Activated CD8-positive, alpha-beta T cell treated with anti-CD3 and anti-CD28 coated beads for 36 hours (primary cell): ENCODE data around the gene ARHGAP25. TPM values are rescaled to one million over a fixed set of nuclear protein-coding genes. Genes with fewer than 3 reads are reported as not detected.

Experiments
- ATAC-seq: fragments of 200-7000 bp; cut with Tn5 transposase; one replicate; pipeline ENCODE4 v1.10.0; 2021; ENCODE audit warnings: mild to moderate bottlenecking, moderate library complexity
- CTCF ChIA-PET: fragments of 350-600 bp; sonication (Branson Sonifier 250); formaldehyde crosslinking; loops from one replicate; lab custom pipeline; 2021; ENCODE audit warnings: antibody characterized with exemption; lab: Charles Lee
- POLR2A ChIA-PET: fragments of 350-600 bp; sonication (Branson Sonifier 250); formaldehyde crosslinking; loops from one replicate; lab custom pipeline; 2021; ENCODE audit warnings: antibody characterized with exemption; lab: Charles Lee
- DNase-seq: peaks from one replicate; pipeline ENCODE4 v3.0.0-alpha.2; 2020
- H3K27ac Mint-ChIP-seq: one replicate; pipeline ENCODE4 v1.8.0; 2021; ENCODE audit warnings: mild to moderate bottlenecking, mixed read lengths
- H3K27me3 Mint-ChIP-seq: one replicate; pipeline ENCODE4 v1.8.0; 2021; ENCODE audit warnings: mixed read lengths
- H3K36me3 Mint-ChIP-seq: one replicate; pipeline ENCODE4 v1.8.0; 2021; ENCODE audit warnings: low read depth, mixed read lengths
- H3K4me1 Mint-ChIP-seq: one replicate; pipeline ENCODE4 v1.8.0; 2021; ENCODE audit warnings: low read depth, mixed read lengths
- H3K4me3 Mint-ChIP-seq: one replicate; pipeline ENCODE4 v1.8.0; 2021; ENCODE audit warnings: mild to moderate bottlenecking, moderate library complexity, mixed read lengths
- H3K9me3 Mint-ChIP-seq: one replicate; pipeline ENCODE4 v1.8.0; 2021; ENCODE audit warnings: mixed read lengths
- intact Hi-C: fragments of 100-400 bp; cut with micrococcal nuclease; formaldehyde crosslinking; loops from one replicate; pipeline ENCODE4 v1.10.0; 2022
- total RNA-seq, 2 experiments: library from RNA; stranded (reverse); gene quantifications; one replicate each; pipeline ENCODE4 v1.2.3, GENCODE V29; 2021
- TF ChIP-seq, protein P1 (sequence below): fragments of 200-600 bp; IDR thresholded peaks from one replicate; pipeline ENCODE4 v1.8.0; 2022; ENCODE audit warnings: antibody characterized with exemption, mild to moderate bottlenecking

The ARHGAP25 gene
- total RNA-seq, 2 experiments from 2014 or later: 59.3 to 61.5 TPM

DNA sequence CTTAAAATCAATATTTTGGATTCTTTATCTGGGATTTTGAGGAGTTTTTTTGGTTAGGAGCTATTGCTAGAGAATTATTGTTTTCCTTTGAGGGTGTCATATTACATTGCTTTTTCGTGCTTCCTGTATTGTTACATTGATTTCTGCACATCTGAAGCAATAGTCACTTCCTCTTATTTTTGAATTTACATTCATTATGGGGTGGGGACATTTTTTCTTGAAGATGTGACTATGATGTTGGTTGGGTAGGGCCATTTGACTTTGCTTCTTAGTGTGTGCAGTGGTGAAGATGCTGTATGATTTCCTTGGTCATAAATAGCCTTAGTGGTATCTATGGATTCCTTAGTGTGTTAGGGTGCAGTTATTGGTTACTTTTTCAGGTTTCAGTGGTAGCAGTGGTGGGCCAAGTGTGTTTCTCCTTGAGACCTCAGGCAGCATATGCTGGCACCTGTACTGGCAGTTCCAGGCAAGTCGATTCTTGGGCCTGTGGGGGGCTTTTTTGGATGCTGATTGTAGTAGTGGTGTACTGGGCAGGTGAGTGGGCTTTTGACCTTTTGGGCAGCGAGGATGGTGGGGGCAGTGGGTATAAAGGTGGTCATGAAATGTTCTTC, 61.8 kb downstream of the ARHGAP25 start:
- peaks cover 85% of the 10 kb centered on the region for H3K36me3 Mint-ChIP-seq
- H3K9me3 Mint-ChIP-seq: peaks cover 3% of the 10 kb centered on the region
- H3K4me1 Mint-ChIP-seq: peaks cover 77% of the 10 kb centered on the region
- no peaks in the 10 kb centered on the region for H3K27me3 Mint-ChIP-seq
- POLR2A ChIA-PET: interaction anchor here (0.6 kb wide), 1 partner anchor 23 kb away, joined by 3 read pairs; no protein-coding TSS in a partner anchor
- intact Hi-C loops: no loop called here
- CTCF ChIA-PET: interaction anchor here (1.1 kb wide), 1 partner anchor 44 kb away, joined by 4 read pairs; no protein-coding TSS in a partner anchor
- H3K4me3 Mint-ChIP-seq: peak overlapping the region; percentile 14
- H3K27ac Mint-ChIP-seq: peak overlapping the region; percentile 89
- TF ChIP-seq, protein P1, sequence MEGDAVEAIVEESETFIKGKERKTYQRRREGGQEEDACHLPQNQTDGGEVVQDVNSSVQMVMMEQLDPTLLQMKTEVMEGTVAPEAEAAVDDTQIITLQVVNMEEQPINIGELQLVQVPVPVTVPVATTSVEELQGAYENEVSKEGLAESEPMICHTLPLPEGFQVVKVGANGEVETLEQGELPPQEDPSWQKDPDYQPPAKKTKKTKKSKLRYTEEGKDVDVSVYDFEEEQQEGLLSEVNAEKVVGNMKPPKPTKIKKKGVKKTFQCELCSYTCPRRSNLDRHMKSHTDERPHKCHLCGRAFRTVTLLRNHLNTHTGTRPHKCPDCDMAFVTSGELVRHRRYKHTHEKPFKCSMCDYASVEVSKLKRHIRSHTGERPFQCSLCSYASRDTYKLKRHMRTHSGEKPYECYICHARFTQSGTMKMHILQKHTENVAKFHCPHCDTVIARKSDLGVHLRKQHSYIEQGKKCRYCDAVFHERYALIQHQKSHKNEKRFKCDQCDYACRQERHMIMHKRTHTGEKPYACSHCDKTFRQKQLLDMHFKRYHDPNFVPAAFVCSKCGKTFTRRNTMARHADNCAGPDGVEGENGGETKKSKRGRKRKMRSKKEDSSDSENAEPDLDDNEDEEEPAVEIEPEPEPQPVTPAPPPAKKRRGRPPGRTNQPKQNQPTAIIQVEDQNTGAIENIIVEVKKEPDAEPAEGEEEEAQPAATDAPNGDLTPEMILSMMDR: no peak
- ATAC-seq: peak; percentile 83
- peak; percentile 25 for DNase-seq

DNA sequence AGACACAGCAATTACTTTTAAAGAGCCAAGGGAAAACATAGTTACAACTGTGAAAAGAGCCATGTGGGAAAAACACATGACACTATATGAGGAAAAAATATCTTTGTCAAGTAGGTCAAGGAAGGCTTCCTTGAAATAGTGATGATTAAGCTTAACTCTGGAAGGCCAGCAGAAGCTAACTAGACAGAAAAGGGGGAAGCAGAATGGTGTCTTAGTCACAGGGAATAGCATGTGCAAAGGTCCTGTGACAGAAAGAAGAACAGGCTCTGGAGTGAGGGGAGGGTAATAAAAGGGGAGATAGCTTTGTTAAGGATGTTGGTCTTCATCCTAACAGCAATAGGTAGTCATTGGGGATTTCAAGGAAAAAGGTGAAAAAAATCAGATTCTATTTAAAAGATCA, 64.0 kb downstream of the ARHGAP25 start:
- H3K4me1 Mint-ChIP-seq: peaks cover 62% of the 10 kb centered on the region
- intact Hi-C loops: no loop called here
- no peak overlapping the region for H3K4me3 Mint-ChIP-seq
- POLR2A ChIA-PET: interaction anchor here (0.8 to 1.7 kb wide), 5 partner anchors 9 to 30 kb away, joined by 3 to 6 read pairs (median 3); no protein-coding TSS in a partner anchor
- DNase-seq: no peak
- CTCF ChIA-PET: interaction anchor here (0.6 to 1.2 kb wide), 2 partner anchors 16 to 40 kb away, joined by 3 to 4 read pairs; no protein-coding TSS in a partner anchor
- peaks cover 68% of the 10 kb centered on the region for H3K36me3 Mint-ChIP-seq
- TF ChIP-seq, protein P1: no peak
- H3K27me3 Mint-ChIP-seq: no peaks in the 10 kb centered on the region
- peak overlapping the region; percentile 71 for H3K27ac Mint-ChIP-seq
- peaks cover 3% of the 10 kb centered on the region for H3K9me3 Mint-ChIP-seq
- ATAC-seq: no peak

DNA sequence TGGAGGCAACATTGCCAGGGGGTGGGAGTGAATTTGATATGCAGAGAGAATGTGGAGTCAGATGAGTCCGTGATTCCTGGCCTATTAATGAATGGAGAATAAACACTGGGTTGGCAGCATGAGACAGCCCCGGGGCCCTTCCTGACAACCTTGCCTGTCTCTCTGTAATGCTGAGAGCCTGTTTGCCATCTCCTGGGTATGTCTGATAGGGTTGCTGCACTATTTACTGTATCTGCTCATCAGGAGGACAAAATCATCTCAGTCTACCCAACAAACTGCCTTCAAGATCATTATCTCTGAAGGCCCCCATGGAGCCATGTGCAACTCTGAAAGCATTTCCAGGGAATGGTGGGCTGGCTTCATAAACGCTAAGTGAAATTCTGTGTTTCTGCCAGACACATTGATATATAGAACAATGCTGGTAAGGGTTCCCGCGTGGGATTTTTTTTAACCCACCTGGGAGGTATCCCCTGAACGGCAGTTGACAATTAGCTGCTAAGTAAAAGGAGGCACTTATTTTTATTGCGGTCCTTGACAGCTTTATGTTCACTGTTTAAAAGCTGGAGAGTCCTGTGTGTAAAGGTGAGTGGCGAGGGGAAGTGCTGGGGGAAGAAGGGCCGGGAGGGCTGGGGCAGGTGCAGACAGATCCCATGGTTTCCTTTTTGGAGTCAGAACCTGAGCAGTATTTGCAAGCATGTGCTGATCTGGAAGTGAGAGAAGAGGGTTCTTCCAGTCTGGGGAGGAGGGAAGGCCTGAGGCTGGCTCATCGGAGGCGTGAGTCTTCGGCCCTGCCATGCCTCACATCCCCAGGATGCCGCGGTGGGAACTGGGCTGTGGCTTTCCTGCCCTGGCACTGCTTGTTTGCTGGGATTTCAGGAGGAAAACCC, 64.8 kb downstream of the ARHGAP25 start:
- CTCF ChIA-PET: interaction anchor here (1.2 kb wide), 1 partner anchor 40 kb away, joined by 4 read pairs; no protein-coding TSS in a partner anchor
- TF ChIP-seq, protein P1: no peak
- H3K4me1 Mint-ChIP-seq: peaks cover 54% of the 10 kb centered on the region
- POLR2A ChIA-PET: interaction anchor here (0.6 to 1.0 kb wide), 3 partner anchors 11 to 65 kb away, joined by 3 read pairs; no protein-coding TSS in a partner anchor
- no peak overlapping the region for H3K4me3 Mint-ChIP-seq
- H3K27ac Mint-ChIP-seq: peak overlapping the region; percentile 71
- H3K9me3 Mint-ChIP-seq: peaks cover 3% of the 10 kb centered on the region
- H3K27me3 Mint-ChIP-seq: no peaks in the 10 kb centered on the region
- peaks cover 64% of the 10 kb centered on the region for H3K36me3 Mint-ChIP-seq
- intact Hi-C loops: no loop called here
- no peak for DNase-seq
- no peak for ATAC-seq

DNA sequence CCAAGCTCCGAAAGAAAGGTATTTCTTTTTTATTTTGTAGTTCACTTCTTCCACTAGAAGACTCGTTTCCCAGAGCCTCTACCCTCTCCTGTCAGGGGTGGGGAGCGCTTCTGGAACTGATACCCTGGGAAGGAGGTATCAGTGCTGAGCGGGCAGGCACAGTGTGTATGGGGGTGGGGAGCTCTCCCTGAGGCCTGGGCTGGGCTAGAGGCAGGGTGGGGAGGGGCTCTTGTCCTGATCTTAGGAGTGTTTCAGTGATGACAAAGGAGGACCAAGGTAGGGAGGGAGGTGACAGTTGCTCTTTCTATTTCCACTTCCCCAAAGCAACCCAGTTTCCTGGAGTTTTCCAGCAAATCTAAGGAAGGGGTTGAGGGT, 65.4 kb downstream of the ARHGAP25 start:
- Mint-ChIP-seq H3K27me3 (no peaks in the 10 kb centered on the region), H3K4me3 (no peak overlapping the region), H3K27ac (peak overlapping the region; percentile 70), H3K9me3 (peaks cover 3% of the 10 kb centered on the region), H3K4me1 (peaks cover 48% of the 10 kb centered on the region), H3K36me3 (peaks cover 62% of the 10 kb centered on the region)
- POLR2A ChIA-PET: interaction anchor here (0.6 to 1.0 kb wide), 2 partner anchors 12 to 66 kb away, joined by 3 read pairs; no protein-coding TSS in a partner anchor
- CTCF ChIA-PET: interaction anchor here (0.8 kb wide), 1 partner anchor 48 kb away, joined by 3 read pairs; no protein-coding TSS in a partner anchor
- intact Hi-C loops: no loop called here
- TF ChIP-seq, protein P1: no peak
- no peak for ATAC-seq
- no peak for DNase-seq
